HuH-7 (cell line): ENCODE measurements around the gene C20orf144.
"Not testable (repeated sequence)": the region's sequence is repeated elsewhere in the genome, so short reads cannot be mapped to it uniquely, and the experiment has no call there.

Experiments
- DNase-seq: peaks from one replicate; pipeline ENCODE4 v3.0.0; 2011; ENCODE audit warnings: low spot score

The C20orf144 gene

DNA sequence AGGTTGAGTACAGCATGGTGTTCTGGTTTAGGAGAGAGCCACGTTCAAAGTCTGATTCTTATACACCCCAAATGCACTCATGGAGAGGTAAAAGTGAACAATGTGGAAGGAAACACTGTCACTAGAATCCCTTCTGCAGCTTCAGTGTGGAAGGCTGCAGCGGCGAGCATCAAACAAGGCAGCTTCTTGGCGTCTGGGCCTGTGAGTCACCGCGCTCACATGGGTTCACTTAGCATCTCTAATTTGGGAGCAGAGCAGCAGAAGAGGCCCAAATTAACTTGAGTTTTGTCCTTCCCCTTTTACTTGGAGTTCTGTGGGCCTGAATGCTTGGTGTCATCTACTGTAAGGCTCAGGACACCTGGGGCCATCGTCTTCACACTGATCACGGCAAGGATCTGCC lies 35.0 kb downstream of the C20orf144 start:
- DNase-seq = no peak

DNA sequence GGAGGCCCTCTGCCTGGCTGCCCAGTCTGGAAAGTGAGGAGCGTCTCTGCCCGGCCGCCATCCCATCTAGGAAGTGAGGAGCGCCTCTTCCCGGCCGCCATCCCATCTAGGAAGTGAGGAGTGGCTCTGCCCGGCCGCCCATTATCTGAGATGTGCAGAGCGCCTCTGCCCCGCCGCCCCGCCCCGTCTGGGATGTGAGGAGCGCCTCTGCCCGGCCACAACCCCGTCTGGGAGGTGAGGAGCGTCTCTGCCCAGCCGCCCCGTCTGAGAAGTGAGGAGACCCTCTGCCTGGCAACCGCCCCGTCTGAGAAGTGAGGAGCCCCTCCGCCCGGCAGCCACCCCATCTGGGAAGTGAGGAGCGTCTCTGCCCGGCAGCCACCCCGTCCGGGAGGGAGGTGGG lies 36.8 kb downstream of the C20orf144 start:
- DNase-seq = not testable (repeated sequence)

DNA sequence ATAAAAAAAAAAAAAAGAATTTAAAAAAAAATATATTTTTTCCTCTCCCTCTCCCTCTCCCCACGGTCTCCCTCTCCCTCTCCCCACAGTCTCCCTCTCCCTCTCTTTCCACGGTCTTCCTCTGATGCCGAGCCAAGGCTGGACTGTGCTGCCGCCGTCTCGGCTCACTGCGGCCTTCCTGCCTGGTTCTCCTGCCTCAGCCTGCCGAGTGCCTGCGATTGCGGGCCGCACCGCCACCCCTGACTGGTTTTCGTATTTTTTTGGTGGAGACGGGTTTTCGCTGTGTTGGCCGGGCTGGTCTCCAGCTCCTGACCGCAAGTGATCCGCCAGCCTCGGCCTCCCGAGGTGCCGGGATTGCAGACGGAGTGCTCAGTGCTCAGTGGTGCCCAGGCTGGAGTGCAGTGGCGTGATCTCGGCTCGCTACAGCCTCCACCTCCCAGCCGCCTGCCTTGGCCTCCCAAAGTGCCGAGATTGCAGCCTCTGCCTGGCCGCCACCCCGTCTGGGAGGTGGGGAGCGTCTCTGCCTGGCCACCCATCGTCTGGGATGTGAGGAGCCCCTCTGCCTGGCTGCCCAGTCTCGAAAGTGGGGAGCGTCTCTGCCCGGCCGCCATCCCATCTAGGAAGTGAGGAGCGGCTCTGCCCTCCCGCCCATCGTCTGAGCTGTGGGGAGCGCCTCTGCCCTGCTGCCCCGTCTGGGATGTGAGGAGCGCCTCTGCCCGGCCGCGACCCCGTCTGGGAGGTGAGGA lies 38.7 kb downstream of the C20orf144 start:
- not testable (repeated sequence) for DNase-seq

DNA sequence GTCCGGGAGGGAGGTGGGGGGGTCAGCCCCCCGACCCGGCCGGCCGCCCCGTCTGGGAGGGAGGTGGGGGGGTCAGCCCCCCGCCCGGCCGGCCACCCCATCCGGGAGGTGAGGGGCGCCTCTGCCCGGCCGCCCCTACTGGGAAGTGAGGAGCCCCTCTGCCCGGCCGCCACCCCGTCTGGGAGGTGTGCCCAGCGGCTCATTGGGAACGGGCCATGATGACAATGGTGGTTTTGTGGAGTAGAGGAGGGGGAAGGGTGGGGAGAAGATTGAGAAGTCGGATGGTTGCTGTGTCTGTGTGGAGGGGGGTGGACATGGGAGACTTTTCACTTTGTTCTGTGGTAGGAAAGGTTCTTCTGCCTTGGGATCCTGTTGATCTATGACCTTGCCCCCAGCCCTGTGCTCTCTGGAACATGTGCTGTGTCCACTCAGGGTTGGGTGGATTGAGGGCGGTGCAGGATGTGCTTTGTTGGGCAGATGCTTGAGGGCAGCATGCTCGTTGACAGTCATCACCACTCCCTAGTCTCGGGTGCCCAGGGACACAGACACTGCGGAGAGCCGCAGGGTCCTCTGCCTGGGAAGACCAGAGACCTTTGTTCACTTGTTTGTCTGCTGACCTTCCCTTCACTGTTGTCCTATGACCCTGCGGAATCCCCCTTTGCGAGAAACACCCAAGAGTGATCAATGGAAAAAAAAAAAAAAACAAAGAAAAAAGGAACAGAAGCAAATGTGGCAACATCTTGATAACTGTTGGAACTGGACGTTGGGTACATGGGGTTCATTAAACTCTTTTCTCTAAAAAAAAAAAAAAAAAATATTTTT lies 39.7 kb downstream of the C20orf144 start:
- no peak for DNase-seq

DNA sequence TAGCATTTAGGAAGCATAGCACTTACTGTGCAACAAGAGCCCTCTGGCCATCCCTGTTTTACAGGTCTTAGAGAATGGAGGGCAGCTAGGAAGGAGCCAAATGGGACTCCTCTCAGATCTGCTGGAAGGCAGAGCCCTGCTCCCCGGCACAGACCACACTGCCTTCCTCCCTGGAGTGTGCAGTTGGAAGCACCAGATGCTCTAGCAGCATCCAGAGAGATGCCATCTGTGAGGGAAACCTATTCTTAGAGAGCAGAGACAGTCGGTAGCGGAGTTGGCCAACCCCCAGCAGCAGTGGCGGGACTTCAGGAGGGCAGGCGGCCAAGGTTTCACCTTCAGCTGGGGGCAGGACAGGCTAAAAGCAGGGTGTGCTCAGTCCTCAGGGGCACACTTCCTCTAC lies 40.7 kb downstream of the C20orf144 start:
- DNase-seq = no peak

DNA sequence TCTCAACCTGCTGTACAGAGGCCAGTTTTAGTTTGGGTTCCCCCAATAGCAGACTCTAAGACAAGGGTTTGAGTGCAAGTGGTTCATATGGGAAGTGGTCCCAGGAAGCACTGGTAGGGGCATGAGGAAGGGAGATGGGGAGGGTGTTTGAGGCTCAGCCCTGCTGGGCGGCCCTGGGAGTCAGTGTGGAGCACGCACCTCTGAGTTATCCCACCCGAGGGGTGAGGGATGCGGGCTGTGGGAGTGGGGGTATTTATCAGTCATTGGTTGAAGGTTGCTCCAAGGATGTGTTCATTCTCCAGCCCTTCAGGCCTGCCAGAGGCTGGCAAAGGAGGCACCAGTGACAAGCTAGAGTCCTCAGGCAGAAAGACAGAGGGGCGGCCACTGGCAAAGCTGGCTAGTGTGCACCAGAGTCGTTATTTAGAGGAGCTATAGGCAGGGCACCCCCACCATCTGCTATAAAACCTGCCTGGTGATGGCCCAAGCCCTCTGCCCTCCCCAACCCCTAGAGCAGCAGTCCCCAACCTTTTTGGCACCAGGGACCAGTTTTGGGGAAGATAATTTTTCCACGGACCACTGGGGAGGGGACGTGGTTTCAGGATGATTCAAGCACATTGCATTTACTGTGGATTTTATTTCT lies 41.5 kb downstream of the C20orf144 start:
- no peak for DNase-seq

DNA sequence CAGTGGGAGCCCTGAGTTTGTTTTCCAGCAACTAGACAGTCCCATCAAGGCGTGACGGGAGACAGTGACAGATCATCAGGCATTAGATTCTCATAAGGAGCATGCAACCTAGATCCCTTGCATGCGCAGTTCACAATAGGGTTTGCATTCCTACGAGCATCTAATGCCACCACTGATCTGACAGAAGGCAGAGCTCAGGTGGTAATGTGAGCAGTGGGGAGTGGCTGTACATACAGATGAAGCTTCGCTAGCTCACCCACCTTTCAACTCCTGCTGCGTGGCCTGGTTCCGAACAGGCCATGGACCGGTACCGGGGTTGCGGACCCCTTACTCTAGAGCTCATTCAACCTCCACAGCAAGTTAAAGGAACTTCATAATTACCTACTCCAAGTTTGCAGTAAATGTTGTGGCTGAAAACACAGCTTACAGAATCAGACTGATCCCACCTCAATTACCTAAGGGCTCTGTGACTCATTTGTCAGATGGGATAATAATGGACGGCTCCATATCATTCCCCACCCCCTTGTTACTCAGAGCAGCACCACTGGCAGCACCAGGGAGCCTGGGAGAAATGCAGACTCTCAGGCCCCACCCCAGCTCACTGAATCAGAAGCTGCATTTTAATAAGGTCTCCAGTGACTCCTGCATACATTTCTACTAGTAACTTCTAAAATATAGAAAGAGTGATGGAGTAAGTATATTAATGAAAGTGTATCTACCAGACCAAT lies 42.2 kb downstream of the C20orf144 start:
- no peak for DNase-seq

DNA sequence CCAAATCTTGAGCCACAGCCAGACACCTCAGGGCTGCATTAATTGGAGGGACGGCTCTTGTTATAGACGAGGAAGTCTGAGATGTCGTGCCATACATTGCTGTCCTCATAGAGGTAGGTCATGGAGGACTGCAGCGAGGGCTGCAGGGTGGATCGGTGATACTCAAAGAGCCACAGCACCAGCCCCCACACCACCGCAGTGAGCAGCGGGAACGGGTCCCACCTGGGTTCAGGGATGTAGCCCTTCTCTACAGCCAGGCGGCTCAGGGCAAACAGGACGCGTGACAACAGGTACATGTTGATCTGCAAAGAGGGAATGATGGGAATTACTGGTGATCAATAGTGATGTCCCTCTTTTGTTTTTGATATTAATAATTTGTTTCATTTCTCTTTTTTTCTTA lies 45.5 kb downstream of the C20orf144 start:
- no peak for DNase-seq

DNA sequence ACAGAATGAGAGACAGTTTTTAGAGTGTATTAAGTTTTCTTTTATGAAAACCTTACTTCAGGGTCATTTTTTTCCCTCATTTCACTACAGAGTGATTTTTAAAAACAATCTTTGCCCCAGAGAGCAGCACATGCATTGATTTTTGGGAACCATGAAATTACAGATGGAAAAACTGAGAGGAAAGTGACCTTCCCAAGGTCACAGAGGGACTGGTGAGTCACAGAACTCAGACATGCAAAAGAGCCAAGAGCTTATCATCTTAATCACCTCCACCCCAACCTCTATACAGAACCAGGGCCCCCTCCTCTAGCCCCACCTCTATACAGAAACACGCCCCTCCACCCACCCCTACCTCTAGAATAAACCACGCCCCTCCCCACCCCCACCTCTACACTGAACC lies 47.3 kb downstream of the C20orf144 start:
- no peak for DNase-seq

DNA sequence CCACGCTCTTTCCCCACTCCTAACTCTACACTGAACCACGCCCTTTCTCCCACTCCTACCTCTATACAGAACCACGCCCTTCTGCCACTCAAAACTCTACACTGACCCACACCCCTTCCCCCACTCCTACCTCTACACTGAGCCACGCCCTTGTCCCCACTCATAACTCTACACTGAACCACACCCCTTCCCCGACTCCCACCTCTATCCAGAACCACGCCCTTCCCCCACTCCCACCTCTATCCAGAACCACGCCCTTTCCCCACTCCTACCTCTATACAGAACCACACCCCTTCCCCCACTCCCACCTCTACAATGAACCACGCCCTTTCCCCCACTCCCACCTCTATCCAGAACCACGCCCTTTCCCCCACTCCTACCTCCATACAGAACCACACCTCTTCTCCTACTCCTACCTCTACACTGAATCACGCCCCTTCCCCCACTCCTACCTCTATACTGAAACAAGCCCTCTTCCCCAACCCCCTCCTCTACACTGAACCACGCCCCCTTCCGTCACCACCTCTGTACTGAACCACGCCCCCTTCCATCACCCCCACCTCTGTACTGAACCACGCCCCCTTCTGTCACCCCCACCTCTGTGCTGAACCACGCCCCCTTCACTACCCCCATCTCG lies 47.9 kb downstream of the C20orf144 start:
- DNase-seq = no peak

DNA sequence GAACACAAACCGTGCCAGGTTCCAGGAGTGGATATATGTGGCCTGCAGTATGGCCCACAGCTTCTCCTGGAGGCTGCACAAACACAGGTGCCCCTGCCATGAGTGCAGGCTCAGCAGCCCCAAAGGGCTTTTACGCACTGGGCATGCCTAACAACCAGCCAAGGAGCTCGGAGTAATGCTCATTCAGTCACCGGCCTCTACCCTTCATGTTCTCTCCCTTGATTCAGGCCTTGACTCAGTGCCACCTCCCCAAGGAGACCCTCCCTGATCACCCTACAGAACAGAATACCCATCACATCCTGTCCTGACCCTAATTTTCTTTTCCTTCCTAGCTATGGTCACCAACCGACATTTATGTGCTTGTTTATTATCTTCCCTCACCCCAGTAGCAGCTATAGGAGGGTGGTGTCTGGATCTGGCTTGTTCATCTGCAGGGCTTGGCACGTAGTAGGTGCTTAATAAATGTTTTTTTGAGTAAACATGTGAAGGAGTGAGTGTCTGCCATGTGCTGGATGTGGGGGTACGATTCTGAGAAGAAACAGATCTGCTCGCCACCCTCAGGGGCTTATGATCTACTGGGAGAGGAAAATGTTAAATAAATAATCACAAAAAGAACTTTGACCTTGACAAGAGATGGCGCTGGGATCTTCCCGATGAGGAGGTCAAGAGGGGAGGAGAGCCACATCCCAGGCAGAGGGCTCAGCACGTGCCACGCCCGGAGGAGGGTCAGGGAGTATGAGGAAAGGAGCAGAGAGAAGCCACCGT lies 48.7 kb downstream of the C20orf144 start:
- DNase-seq = no peak

DNA sequence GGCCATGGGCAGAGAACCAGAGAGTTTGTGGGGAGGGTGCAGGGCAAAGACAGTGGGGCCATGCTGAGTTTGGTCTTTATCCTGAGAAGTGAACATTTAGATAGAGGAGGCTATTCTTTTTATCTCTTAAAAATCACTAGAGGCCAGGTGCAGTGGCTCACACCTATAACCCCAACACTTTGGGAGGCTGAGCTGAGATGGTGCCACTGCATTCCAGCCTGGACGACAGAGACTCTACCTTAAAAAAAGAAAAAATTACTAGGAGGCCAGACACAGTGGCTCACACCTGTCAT lies 49.3 kb downstream of the C20orf144 start:
- DNase-seq = no peak
